Measurements from ENCODE around the gene ATP6V0C.
"Not testable (repeated sequence)": the region's sequence is repeated elsewhere in the genome, so short reads cannot be mapped to it uniquely, and the experiment has no call there.

GRCh38 chr16:2560131-2560797 lies 46.5 kb downstream of the ATP6V0C start:
- not testable (repeated sequence) for TF ChIP-seq CTCF (conservative IDR thresholded peaks at IDR 0.05 in 1 of 2, IDR thresholded peaks at IDR 0.05 in 1 of 2; ENCODE audit: extremely low read depth in 1 of 2, insufficient read depth in 1 of 2, low read depth in 1 of 2, low read length in 2 of 2); EZH2 (IDR thresholded peaks at IDR 0.05; ENCODE audit: borderline replicate concordance, low read length)
